HG03095 (cell line): ENCODE data around the gene SIGLEC9.

Experiments
- ATAC-seq: cut with Tn5 transposase; IDR thresholded peaks from one replicate; pipeline ENCODE4 v1.9.1; 2021; ENCODE audit warnings: moderate library complexity; ENCODE audit not compliant: unreplicated experiment

SIGLEC9 gene

DNA sequence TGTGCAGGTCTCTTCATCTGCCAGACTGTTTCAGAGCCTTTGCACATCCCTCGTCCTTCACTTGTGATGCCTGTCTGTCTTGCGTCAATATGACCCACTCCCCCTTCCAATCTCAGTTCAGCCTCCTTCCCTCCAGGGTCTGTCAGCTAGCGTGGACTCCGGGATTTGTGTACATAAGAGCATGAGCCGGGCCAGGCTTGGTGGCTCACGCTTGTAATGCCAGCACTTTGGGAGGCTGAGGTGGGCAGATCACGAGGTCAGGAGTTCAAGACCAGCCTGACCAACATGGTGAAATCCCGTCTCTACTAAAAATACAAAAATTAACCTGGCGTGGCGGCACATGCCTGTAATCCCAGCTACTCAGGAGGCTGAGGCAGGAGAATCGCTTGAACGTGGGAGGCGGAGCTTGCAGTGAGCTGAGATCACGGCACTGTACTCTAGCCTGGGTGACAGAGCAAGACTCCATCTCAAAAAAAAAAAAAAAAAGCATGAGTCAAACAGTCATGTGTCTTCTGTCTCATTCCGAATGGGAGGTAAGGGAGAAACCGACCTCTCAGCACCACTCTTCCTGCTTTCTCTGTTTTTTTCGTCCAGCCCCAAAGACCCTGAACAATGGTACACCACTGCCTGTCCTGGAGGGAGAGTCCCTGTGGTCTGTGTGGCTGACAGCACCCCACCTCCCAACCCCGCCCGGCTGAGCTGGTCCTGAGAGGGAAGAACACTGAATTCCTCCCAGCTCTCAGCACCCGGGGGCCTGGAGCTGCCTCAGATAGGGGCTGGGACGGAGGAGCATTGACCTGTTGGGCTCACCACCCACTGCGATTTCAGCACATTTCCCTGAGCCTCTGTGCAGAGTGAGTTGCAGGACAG, 2.4 kb upstream of the SIGLEC9 start:
- no peak for ATAC-seq

DNA sequence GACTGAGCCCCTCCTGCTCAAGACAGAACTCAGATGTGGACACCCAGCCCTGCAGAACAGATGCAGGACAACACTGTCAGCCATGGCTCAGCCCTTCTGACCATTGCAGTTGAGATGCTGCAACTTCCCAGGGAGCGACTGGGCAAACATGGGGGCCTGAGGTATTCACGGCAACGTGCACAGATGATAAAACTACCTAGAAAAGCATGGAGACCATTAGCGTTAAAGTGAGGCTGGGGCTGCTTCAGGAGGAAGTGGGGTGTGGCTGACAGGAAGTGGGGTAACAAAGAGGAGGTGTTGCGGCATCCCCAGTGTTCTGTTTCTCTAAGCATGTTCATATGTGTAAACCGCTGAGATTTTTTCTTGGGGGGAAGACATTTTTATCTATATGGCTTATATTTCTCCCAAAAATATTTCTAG, 1.3 kb upstream of the SIGLEC9 start:
- no peak for ATAC-seq

DNA sequence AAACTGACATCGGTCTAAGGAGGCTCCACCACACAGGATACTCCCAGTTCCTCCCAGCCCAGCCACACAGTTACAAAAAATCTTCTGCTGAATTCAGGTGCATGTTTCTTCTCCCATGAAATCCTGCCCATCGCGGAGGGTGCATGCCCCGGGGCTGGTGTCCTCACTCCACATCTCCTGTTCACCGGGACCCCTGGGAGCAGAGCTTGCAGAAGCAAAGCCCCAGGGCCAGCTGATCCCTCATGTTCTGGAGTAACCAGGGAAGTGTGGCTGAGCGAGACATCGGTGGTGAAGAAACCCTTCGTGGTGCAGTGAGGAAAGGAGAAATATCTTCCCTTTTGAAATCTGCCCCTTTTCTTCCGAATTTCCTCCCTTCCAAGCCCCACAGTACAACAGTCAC, 904 bp upstream of the SIGLEC9 start:
- ATAC-seq = no peak

- ATAC-seq = no peak
Measured at GRCh38 chr19:51124216-51124615, 490 bp upstream of the SIGLEC9 start.

- no peak for ATAC-seq
Measured at GRCh38 chr19:51125421-51126075, 842 bp downstream of the SIGLEC9 start.

- ATAC-seq = no peak
Measured at GRCh38 chr19:51127032-51127431, 2.3 kb downstream of the SIGLEC9 start.

DNA sequence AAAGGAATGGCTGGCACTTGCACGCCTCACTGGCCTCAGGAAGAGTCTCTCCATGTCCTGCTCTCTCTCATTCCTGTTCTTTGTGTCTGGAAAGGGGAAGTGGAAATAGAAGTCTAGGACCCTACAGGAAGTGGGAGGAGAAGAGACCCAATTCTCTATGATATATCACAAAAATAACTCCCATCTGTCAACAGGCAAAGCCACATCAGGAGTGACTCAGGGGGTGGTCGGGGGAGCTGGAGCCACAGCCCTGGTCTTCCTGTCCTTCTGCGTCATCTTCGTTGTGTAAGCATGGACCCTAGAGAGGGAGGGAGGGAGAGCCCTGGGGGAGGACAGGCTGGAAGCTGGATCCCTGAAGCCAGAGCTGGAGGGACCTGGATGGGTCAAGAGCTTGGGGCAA, 3.0 kb downstream of the SIGLEC9 start:
- ATAC-seq = no peak

DNA sequence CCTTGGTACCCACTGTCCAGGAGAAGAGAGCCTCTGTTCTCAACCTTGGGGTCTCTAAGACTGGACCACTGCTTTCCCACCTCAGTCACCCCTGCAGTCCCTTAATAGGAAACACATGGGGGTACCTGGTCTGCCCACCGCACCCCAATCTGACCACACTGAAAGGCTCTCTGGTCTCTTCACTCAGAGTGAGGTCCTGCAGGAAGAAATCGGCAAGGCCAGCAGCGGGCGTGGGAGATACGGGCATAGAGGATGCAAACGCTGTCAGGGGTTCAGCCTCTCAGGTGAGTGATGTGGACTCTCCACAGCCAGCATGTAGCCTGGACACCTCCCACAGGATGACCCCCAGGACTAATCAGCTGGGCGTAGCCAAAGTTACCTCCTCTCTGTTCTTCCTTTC, 3.5 kb downstream of the SIGLEC9 start:
- no peak for ATAC-seq

- no peak for ATAC-seq
Measured at GRCh38 chr19:51129716-51130115, 5.0 kb downstream of the SIGLEC9 start.

GRCh38 chr19:51131780-51132680, 7.3 kb downstream of the SIGLEC9 start:
- ATAC-seq = no peak

GRCh38 chr19:51135004-51135403, 10.3 kb downstream of the SIGLEC9 start:
- ATAC-seq = no peak

- ATAC-seq = no peak
Measured at GRCh38 chr19:51135986-51136762, 11.5 kb downstream of the SIGLEC9 start.

- ATAC-seq = no peak
Measured at GRCh38 chr19:51136851-51137551, 12.3 kb downstream of the SIGLEC9 start.

GRCh38 chr19:51137792-51138425, 13.2 kb downstream of the SIGLEC9 start:
- no peak for ATAC-seq

- ATAC-seq = no peak
Measured at GRCh38 chr19:51138549-51138979, 13.9 kb downstream of the SIGLEC9 start.

- no peak for ATAC-seq
Measured at GRCh38 chr19:51139299-51140014, 14.8 kb downstream of the SIGLEC9 start.

DNA sequence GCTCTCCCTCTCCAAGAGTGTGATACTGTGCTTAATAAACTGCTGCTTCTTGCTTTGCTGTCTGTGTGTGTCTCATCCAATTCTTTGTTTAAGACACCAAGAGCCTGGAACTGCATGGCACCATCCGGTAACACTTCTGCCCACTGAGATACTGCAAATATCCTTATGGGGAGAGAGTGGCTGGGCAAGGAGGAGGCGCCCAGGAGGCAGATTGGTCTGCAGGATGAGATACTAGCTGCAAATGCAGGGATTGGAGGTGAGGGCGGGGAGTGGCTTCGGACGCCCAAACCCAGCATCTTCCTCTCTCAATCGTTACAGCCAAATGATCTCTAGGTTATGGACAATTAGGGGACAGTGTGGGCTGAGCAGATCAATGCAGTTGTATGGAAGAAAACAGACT, 15.7 kb downstream of the SIGLEC9 start:
- no peak for ATAC-seq

DNA sequence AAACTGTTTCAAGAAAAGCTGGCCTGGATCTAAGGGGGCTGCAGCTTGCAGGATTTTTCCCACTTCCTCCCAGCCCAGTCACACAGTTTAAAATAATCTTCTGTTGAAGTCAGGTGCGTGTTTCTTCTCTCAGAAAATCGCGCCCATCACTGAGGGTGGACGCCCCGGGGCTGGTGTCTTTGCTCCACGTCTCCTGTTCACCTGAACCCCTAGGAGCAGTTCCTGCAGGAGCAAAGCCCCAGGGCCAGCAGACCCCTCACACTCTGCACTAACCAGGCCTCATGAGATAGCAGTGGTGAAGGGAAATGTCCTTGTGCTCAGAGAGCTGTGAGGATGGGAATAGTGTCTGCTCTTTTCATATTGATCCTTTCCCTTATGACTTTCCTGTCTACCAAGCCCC, 16.5 kb downstream of the SIGLEC9 start:
- ATAC-seq = no peak

DNA sequence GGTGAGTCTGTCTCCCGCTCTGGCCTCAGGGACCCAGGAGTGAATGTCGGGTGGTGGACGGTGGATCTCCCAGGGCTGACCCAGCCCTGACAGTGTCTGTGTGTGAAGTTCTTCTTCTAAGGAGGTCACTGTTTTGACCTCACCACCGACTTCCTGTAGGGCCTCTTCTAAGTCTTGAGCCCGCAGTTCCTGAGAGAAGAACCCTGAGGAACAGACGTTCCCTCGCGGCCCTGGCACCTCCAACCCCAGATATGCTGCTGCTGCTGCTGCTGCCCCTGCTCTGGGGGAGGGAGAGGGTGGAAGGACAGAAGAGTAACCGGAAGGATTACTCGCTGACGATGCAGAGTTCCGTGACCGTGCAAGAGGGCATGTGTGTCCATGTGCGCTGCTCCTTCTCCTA, 17.4 kb downstream of the SIGLEC9 start, which contains the start of gene SIGLEC7:
SIGLEC7 (plus strand) TSS at position 183 of the 400 bp plus-strand sequence; CDS start at position 252, 69 bp downstream.
- no peak for ATAC-seq
